ENCODE results near the gene PLIN5. TPM values are rescaled to one million over a fixed set of nuclear protein-coding genes. Genes with fewer than 3 reads are reported as not detected.
"Not testable (repeated sequence)": the region's sequence is repeated elsewhere in the genome, so short reads cannot be mapped to it uniquely, and the experiment has no call there.

PLIN5 gene
- polyA plus RNA-seq, 1 donor from 2014 or later, result 1.3 TPM

DNA sequence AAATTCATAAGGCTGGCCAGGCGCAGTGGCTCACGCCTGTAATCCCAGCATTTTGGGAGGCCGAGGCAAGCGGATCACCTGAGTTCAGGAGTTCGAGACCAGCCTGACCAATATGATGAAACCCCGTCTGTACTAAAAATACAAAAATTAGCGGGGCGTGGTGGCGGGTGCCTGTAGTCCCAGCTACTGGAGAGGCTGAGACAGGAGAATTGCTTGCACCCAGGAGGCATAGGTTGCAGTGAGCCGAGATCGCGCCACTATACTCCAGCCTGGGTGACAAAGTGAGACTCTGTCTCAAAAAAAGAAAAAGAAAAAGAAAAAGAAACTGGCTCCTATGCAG is 6.8 kb upstream of the PLIN5 start:
- H3K9ac ChIP-seq (ENCODE audit: low read length); H4K20me1 ChIP-seq (ENCODE audit: insufficient read depth); H3K4me2 ChIP-seq (ENCODE audit: low read length); H3K36me3 ChIP-seq (ENCODE audit: insufficient read depth, low read length); H3K9me2 ChIP-seq (ENCODE audit: insufficient read depth, low read length); H3K27ac ChIP-seq (ENCODE audit: low read length); H3K27me3 ChIP-seq (ENCODE audit: insufficient read depth, low read depth, low read length); H3K4me3 ChIP-seq (ENCODE audit: low read length); H3F3A ChIP-seq (ENCODE audit: insufficient read depth, low read length, poor library complexity, severe bottlenecking); H2AFZ ChIP-seq (ENCODE audit: low read depth, low read length); H3K79me2 ChIP-seq (replicated peaks; ENCODE audit: insufficient read depth, low read length); H3K9me3 ChIP-seq (ENCODE audit: low read length): not testable (repeated sequence)

DNA sequence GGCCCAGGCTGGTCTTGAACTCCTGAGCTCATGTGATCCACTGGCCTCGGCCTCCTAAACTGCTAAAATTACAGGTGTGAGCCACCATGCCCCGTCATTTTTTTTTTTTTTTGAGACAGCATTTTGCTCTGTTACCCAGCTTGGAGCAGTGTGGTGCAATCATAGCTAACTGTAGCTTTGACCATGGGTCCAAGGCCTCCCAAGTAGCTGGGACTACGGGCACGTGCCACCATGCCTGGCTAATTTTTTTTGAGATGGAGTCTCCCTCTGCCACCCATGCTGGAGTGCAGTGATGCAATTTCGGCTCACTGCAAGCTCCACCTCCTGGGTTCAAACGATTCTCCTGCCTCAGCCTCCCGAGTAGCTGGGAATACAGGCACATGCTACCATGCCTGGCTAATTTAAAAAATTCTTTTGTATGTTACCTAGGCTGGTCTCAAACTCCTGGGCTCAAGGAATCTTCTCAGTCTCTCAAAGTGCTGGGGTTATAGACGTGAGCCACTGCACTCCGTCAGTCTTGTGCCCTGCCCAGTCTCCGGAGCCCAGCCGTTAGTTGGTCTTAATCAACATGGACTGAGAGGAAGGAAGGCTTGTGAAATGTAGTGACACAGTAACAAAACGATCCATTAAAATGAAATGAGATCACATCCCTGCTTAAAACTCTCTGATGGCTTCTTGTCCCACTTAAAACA is 6.2 kb upstream of the PLIN5 start:
- TF ChIP-seq TAF1 (IDR thresholded peaks at IDR 0.05; ENCODE audit: low read depth) (no peak), POLR2AphosphoS5 (IDR thresholded peaks at IDR 0.05) (no peak), EZH2 (IDR thresholded peaks at IDR 0.05; ENCODE audit: borderline replicate concordance, insufficient read depth, low read length, poor library complexity, severe bottlenecking) (no peak), EP300 (conservative IDR thresholded peaks at IDR 0.05; ENCODE audit: poor library complexity, severe bottlenecking) (no peak), MXI1 (conservative IDR thresholded peaks at IDR 0.05; ENCODE audit: poor library complexity, severe bottlenecking) (no peak), RAD21 (conservative IDR thresholded peaks at IDR 0.05) (no peak), SMC3 (conservative IDR thresholded peaks at IDR 0.05; ENCODE audit: poor library complexity) (no peak)
- TF ChIP-seq, protein P1, sequence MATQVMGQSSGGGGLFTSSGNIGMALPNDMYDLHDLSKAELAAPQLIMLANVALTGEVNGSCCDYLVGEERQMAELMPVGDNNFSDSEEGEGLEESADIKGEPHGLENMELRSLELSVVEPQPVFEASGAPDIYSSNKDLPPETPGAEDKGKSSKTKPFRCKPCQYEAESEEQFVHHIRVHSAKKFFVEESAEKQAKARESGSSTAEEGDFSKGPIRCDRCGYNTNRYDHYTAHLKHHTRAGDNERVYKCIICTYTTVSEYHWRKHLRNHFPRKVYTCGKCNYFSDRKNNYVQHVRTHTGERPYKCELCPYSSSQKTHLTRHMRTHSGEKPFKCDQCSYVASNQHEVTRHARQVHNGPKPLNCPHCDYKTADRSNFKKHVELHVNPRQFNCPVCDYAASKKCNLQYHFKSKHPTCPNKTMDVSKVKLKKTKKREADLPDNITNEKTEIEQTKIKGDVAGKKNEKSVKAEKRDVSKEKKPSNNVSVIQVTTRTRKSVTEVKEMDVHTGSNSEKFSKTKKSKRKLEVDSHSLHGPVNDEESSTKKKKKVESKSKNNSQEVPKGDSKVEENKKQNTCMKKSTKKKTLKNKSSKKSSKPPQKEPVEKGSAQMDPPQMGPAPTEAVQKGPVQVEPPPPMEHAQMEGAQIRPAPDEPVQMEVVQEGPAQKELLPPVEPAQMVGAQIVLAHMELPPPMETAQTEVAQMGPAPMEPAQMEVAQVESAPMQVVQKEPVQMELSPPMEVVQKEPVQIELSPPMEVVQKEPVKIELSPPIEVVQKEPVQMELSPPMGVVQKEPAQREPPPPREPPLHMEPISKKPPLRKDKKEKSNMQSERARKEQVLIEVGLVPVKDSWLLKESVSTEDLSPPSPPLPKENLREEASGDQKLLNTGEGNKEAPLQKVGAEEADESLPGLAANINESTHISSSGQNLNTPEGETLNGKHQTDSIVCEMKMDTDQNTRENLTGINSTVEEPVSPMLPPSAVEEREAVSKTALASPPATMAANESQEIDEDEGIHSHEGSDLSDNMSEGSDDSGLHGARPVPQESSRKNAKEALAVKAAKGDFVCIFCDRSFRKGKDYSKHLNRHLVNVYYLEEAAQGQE (IDR thresholded peaks at IDR 0.05; ENCODE audit: borderline replicate concordance), result no peak
- TF ChIP-seq, protein P2, sequence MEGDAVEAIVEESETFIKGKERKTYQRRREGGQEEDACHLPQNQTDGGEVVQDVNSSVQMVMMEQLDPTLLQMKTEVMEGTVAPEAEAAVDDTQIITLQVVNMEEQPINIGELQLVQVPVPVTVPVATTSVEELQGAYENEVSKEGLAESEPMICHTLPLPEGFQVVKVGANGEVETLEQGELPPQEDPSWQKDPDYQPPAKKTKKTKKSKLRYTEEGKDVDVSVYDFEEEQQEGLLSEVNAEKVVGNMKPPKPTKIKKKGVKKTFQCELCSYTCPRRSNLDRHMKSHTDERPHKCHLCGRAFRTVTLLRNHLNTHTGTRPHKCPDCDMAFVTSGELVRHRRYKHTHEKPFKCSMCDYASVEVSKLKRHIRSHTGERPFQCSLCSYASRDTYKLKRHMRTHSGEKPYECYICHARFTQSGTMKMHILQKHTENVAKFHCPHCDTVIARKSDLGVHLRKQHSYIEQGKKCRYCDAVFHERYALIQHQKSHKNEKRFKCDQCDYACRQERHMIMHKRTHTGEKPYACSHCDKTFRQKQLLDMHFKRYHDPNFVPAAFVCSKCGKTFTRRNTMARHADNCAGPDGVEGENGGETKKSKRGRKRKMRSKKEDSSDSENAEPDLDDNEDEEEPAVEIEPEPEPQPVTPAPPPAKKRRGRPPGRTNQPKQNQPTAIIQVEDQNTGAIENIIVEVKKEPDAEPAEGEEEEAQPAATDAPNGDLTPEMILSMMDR (IDR thresholded peaks at IDR 0.05; ENCODE audit: poor library complexity, severe bottlenecking), result no peak
- Histone ChIP-seq H4K20me1 (ENCODE audit: insufficient read depth) (no peaks in the 10 kb centered on the region), H3K27ac (ENCODE audit: low read length) (no peak overlapping the region), H3K79me2 (replicated peaks; ENCODE audit: insufficient read depth, low read length) (no peaks in the 10 kb centered on the region), H3K4me3 (ENCODE audit: low read length) (no peak overlapping the region), H3K36me3 (ENCODE audit: insufficient read depth, low read length) (no peaks in the 10 kb centered on the region), H2AFZ (ENCODE audit: low read depth, low read length) (no peak overlapping the region), H3K4me2 (ENCODE audit: low read length) (no peak overlapping the region), H3K27me3 (ENCODE audit: insufficient read depth, low read depth, low read length) (no peaks in the 10 kb centered on the region), H3K9me2 (ENCODE audit: insufficient read depth, low read length) (no peaks in the 10 kb centered on the region), H3K9ac (ENCODE audit: low read length) (no peak overlapping the region), H3F3A (ENCODE audit: insufficient read depth, low read length, poor library complexity, severe bottlenecking) (no peaks in the 10 kb centered on the region), H3K9me3 (ENCODE audit: low read length) (no peaks in the 10 kb centered on the region)

Data from neural cell (in vitro differentiated cells).